Dendritic cell treated with granulocyte-macrophage colony-stimulating factor and Interleukin-4, amounts not matched to agents 40 ng/mL and 50 ng/mL, for 4 days (primary cell): Measurements from ENCODE around the gene DGKQ.

Source experiments
- H3K27ac Mint-ChIP-seq: one replicate; pipeline ENCODE4 v1.8.0; 2022; ENCODE audit warnings: mild to moderate bottlenecking, mixed read lengths
- H3K27me3 Mint-ChIP-seq: one replicate; pipeline ENCODE4 v1.8.0; 2022; ENCODE audit warnings: mild to moderate bottlenecking, mixed read lengths
- H3K36me3 Mint-ChIP-seq: one replicate; pipeline ENCODE4 v1.8.0; 2022; ENCODE audit warnings: low read depth, mixed read lengths
- H3K4me1 Mint-ChIP-seq: one replicate; pipeline ENCODE4 v1.8.0; 2022; ENCODE audit warnings: low read depth, mixed read lengths
- H3K4me3 Mint-ChIP-seq: one replicate; pipeline ENCODE4 v1.8.0; 2022; ENCODE audit warnings: mild to moderate bottlenecking, moderate library complexity, mixed read lengths
- H3K9me3 Mint-ChIP-seq: one replicate; pipeline ENCODE4 v1.8.0; 2022; ENCODE audit warnings: mixed read lengths
- intact Hi-C: fragments of 100-400 bp; cut with micrococcal nuclease; formaldehyde crosslinking; loops from one replicate; pipeline ENCODE4 v1.15.0; 2022

Gene DGKQ

DNA sequence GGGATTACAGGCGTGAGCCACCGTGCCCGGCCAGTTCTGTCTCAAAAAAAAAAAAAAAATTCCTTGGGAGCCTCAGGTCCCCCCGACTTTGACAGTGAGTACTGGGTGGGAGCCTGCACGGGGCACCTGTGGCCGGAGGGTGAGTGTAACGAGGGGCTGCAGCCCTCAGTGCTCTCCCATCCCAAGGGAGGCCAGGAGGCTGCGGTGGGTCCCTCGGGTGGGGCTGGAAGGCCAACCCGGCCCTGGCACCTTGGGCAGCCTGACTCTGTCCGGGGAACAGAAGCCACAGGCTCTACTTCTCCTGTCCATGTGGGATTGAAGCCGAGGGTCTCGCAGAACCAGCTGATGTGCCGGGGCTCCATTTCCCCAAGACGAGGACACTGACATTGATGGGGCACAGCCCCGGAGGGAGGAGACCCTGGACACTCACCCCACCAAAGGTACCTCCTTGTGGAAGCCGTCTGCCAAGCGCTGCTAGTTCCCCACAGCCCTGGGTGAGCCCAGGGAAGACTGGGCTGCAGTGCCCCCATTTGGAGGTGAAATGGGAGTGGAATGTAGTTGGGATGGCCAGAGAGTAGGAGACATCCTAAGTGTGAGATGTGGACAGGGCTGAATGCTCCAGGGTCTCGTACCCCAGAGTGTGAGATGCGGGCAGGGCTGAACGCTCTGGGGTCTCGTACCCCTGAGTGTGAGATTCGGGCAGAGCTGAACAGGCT is 22.1 kb upstream of the DGKQ start:
- Mint-ChIP-seq H3K27ac (no peak overlapping the region), H3K4me1 (peaks cover 11% of the 10 kb centered on the region), H3K36me3 (peaks cover 24% of the 10 kb centered on the region), H3K27me3 (peaks cover 49% of the 10 kb centered on the region), H3K9me3 (no peaks in the 10 kb centered on the region), H3K4me3 (no peak overlapping the region)
- intact Hi-C loops: no loop called here

DNA sequence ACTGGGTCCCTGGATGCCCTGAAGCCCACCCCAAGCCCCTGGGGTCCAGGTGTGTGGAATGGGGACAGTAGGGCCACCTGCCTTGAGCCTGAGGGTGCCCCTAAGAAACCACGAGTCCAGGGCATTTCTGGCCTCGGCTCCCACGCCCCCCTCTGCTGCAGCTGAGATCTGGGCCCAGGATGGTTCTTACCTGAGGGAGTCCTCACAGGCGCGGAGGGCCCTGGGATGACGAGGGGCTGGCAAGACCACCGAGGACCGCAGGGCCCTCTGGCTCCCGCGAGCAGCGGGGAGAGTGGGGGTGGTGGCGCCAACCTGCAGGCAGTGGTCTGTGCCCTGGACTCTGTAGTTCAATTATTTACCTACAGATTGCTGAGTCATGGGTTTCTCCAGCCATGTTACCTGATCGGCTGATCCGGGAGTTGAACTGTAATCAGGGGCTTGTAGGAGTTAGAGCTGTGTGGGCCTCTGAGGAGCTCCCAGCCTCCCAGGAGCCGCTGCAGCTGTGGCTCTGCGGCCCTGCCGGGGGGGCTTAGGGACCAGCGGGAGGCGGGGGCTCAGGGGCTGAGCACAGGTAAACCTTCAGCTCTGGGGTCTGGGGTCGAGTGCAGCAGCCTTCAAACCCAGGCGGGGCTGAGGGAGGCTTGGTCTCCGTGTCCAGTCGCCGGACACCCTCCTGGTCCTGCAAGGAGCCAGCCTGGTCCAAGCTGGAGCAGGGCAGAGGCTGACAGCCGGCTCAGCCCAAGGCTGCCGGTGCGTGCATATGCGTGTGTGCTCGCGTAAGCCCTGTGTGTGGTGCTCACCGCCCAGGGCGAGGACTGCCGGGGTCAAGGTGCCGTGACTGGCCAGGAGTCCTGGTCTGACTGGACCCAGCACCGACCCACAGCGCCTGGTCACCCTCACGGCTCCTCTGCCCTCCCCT is 20.0 kb upstream of the DGKQ start, which contains the start of gene SLC26A1:
SLC26A1 (minus strand) TSS at position 294 of the 919 bp plus-strand sequence. CDS start 1,701 bp downstream, outside the sequence.
- H3K36me3 Mint-ChIP-seq: peaks cover 45% of the 10 kb centered on the region
- peaks cover 19% of the 10 kb centered on the region for H3K4me1 Mint-ChIP-seq
- H3K27me3 Mint-ChIP-seq: peaks cover 30% of the 10 kb centered on the region
- H3K27ac Mint-ChIP-seq: no peak within 1 kb of the TSS
- intact Hi-C loops: no loop called here
- no peaks in the 10 kb centered on the region for H3K9me3 Mint-ChIP-seq
- no peak within 1 kb of the TSS for H3K4me3 Mint-ChIP-seq

DNA sequence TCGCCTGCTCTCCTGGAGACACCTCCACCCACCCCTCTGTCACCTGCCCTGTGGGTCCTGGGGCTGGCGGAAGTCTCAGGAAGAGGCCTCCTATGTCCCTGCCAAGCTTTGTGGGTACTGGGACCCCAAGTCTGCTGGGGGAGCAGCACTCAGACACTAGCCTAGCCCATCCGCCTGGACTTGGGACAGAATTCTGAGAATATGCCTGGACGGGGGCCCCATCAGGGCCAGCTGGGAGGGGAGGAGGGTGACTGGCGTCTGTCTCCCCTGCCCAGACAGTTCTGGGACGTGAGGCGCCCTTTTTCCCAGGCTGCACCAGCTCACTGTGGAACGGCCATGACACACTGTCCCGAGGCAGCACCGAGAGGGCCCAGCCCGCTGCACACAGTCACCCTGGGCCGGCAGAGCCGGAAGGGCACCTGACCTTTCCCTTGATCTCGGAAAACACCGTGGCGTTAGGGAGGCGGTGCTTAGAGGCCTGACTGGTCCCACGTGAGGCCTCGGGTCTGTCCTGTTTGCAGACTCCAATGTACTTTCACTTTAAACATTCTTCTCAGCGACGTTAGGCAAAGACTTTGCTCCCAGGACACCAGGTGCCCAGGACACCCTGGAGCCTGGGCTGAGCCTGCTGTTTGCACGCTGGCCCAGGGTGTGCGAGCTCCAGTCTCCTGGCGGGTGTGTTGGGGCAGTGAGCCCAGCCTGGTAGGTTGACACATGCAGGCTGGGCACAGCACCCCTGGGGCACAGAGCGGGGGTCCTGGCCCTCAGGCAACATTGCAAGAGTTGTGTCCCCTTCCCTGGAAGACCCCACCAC is 19.1 kb upstream of the DGKQ start:
- Mint-ChIP-seq H3K4me1 (peaks cover 23% of the 10 kb centered on the region), H3K36me3 (peaks cover 45% of the 10 kb centered on the region), H3K9me3 (no peaks in the 10 kb centered on the region), H3K27me3 (peaks cover 21% of the 10 kb centered on the region), H3K27ac (no peak overlapping the region), H3K4me3 (no peak overlapping the region)
- intact Hi-C loops: no loop called here

DNA sequence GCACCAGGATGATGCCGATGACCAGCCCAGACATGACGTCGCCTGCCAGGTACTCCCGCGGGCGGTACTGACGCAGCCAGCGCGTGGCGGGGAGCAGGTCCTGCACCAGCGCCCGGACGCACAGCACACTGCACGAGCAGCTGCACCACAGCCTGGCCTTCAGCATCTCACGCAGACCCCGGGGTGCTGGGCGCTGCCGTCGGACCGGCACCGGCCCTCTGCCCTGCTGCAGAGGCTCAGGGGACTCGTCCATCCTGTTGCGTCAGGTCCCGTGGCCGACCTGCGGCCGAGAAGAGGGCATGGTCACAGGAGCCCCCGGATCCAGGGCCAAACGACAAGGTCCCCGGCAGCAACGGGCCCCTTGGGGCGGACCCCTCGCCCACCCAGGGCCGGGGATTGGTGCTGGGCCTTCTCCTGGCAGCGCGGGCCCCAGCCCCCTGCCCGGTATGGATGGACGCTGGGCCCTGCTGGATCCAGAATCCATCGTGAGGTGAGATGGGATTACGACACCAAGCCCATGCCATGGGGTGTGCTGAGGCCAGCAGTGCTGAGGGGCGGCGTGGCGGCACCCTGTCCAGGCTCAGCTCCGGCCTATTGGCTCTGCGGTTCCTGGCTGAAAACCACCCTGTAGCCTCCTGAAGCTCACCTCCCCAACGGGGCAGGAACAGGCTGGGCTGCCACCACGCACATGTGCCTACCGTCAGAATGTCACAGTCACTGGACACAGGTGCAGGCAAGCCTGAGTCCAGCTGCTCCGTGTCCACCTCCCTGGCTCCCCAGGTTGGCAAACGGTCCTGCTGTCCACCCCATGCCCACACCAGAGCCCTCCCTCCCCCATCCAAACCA is 18.3 kb upstream of the DGKQ start:
- no peak overlapping the region for H3K27ac Mint-ChIP-seq
- peaks cover 21% of the 10 kb centered on the region for H3K4me1 Mint-ChIP-seq
- H3K9me3 Mint-ChIP-seq: no peaks in the 10 kb centered on the region
- H3K4me3 Mint-ChIP-seq: no peak overlapping the region
- H3K27me3 Mint-ChIP-seq: peaks cover 16% of the 10 kb centered on the region
- intact Hi-C loops: no loop called here
- peaks cover 45% of the 10 kb centered on the region for H3K36me3 Mint-ChIP-seq

DNA sequence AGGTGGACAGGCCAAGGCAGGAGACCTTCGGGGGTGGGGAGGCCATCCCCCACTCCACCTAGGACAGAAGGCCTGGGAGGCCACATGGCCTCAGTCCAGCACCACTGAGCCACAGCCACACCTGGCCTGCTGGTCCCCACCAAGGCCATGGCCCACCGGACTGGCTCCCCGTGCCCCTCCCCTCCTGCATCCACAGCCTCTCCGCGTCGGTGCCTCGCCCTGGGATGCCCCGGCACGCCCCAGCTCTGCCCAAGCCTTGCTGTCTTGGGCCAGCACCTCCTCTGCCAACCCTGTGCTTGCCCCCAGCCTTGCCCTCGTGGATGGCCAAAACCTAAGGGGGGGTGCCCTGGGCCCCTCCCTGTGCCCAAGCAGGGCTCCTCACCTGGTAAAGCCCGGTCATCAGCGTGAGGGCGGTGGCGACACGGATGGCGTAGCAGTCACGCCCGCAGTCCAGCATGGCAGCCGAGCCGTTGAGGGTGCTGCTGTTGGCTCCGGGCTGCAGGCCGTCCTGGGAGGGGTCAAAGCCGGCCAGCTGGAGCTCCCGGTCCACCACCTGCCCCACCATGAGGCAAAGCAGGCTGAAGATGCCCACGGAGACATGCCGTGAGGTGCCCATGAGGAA is 17.5 kb upstream of the DGKQ start:
- intact Hi-C loops: no loop called here
- Mint-ChIP-seq H3K4me3 (no peak overlapping the region), H3K9me3 (no peaks in the 10 kb centered on the region), H3K27ac (no peak overlapping the region), H3K4me1 (peaks cover 26% of the 10 kb centered on the region), H3K36me3 (peaks cover 45% of the 10 kb centered on the region), H3K27me3 (peaks cover 8% of the 10 kb centered on the region)

DNA sequence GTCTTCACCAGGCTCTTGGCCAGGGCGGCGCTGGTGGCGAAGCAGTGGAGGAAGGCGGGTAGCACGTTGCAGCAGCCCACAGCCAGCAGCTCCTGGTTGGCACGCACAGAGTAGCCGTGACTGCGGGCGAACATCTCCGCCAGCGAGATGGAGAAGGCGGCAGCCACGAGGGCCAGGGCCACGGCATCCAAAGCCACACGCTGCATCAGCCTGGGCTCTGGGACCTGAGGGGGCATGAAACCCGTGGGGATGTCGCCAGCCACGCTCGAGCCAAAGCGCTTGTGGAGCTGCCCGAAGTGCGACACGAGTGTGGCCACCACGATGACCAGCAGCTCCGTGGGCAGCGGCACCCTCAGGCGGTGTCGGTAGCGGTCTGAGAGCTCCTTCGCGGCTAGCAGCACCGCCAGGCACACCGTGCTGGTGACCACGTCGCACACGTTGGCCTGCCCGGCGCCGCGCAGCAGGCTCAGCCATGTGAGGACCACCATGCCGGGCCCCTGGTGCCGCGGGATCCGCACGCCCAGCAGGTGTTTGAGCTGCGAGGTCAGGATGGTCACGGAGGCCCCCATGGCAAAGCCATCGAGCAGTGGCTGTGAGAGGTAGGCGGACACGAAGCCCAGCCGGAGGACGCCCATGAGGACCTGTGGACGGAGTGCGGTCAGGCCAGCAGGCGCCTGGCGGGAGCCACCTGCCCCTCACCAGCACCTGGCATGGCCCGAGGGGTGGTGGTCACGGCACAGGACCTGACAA is 16.5 kb upstream of the DGKQ start:
- Mint-ChIP-seq H3K4me1 (peaks cover 35% of the 10 kb centered on the region), H3K9me3 (no peaks in the 10 kb centered on the region), H3K4me3 (no peak overlapping the region), H3K27me3 (no peaks in the 10 kb centered on the region), H3K36me3 (peaks cover 45% of the 10 kb centered on the region), H3K27ac (no peak overlapping the region)
- intact Hi-C loops: loop anchor here (5.0 kb wide), 1 partner anchor 58 kb away; the partner anchor contains the start of genes GAK and TMEM175

DNA sequence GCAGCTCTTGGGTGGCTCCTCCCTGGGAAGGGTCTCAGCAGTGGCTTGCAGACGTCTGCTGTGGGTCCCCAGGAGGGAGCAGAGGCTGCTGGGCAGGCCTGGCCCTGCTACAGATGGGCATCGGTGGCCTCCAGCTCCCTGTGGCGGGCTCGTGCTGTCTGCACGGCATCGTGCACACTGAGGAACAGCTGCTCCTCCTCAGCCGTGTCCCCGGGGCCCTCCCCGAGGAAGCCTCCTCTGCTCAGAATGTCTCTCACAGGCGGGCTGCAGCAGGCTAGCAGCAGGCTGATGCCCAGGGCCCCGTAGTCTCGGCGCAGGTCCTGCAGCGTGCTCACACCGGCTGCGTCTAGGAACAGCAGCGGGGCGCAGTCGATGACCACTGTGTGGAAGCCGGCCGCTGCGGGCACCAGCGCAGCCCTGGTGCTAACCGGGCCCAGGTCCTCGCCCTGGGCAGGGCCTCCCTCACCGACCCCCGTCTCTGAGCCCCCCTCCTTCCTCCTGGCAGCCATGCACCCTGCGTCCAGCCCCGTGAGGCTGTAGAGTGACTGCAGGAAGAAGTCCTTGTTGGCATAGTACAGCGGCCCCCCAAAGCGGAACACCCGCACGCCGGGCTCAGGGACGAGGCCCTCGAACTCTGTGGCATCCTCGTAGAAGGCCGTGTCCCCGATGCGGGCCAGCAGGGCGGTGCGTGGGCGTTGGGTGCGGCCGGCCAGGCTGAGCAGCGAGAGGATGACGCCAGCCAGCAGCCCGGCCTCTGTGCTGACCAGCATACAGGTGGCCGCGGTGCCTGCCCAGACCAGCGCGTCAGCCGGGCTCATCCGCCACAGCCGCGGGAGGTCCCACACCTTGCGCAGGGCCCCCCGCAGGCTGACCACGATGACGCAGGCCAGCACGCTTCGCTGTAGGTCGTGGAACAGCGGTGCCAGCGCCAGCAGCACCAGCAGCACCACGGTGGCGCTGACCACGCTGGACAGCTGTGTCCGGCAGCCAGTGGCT is 15.7 kb upstream of the DGKQ start:
- peaks cover 36% of the 10 kb centered on the region for H3K4me1 Mint-ChIP-seq
- H3K9me3 Mint-ChIP-seq: no peaks in the 10 kb centered on the region
- peaks cover 45% of the 10 kb centered on the region for H3K36me3 Mint-ChIP-seq
- H3K27ac Mint-ChIP-seq: no peak overlapping the region
- H3K4me3 Mint-ChIP-seq: no peak overlapping the region
- H3K27me3 Mint-ChIP-seq: no peaks in the 10 kb centered on the region
- intact Hi-C loops: loop anchor here (5.0 kb wide), 1 partner anchor 57 kb away; the partner anchor contains the start of genes GAK and TMEM175

DNA sequence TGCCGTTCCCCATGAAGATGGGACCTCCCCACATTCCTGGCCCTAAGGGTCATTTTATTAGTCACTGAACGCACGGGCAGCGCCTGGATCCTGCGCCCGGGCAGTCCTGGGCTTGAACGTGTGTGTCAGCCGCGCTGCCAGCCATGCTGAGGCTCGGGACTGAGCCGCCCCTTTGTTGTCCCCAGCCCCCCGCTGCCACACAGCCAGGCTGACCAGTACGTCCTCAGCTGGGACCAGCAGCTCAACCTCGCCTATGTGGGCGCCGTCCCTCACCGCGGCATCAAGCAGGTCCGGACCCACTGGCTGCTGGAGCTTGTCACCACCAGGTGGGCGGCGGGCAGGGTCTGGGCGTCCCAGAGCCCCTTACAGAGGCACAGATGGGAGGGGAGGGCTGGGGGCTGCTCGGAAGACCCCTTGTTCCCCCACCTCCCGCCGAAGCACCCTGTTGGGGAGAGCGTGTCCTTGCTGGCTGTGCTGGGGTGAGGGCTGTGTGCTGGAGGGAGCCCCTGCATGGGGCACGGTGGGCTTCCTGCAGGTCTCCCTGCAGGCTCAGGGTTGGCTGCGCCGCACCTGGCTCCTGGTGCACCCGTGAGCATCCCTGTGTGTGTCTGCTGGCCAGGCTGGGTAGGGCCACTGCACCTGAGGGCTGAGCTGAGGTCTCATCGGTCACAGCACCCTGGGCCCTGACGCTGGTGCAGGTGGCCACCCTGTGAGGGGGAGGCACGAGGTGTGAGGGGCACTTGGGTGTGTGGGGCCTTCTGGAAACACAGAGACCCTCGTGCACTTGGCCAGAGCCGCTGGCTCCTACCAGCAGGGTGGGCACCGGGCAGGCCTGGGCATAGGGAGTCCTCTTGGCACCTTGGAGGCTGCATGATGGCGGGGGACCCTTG is 14.5 kb upstream of the DGKQ start:
- H3K4me3 Mint-ChIP-seq: peak overlapping the region; percentile 82
- intact Hi-C loops: loop anchor here (5.0 kb wide), 1 partner anchor 56 kb away; the partner anchor contains the start of genes GAK and TMEM175
- H3K9me3 Mint-ChIP-seq: no peaks in the 10 kb centered on the region
- H3K27me3 Mint-ChIP-seq: no peaks in the 10 kb centered on the region
- peak overlapping the region; percentile 83 for H3K27ac Mint-ChIP-seq
- H3K4me1 Mint-ChIP-seq: peaks cover 36% of the 10 kb centered on the region
- peaks cover 45% of the 10 kb centered on the region for H3K36me3 Mint-ChIP-seq

DNA sequence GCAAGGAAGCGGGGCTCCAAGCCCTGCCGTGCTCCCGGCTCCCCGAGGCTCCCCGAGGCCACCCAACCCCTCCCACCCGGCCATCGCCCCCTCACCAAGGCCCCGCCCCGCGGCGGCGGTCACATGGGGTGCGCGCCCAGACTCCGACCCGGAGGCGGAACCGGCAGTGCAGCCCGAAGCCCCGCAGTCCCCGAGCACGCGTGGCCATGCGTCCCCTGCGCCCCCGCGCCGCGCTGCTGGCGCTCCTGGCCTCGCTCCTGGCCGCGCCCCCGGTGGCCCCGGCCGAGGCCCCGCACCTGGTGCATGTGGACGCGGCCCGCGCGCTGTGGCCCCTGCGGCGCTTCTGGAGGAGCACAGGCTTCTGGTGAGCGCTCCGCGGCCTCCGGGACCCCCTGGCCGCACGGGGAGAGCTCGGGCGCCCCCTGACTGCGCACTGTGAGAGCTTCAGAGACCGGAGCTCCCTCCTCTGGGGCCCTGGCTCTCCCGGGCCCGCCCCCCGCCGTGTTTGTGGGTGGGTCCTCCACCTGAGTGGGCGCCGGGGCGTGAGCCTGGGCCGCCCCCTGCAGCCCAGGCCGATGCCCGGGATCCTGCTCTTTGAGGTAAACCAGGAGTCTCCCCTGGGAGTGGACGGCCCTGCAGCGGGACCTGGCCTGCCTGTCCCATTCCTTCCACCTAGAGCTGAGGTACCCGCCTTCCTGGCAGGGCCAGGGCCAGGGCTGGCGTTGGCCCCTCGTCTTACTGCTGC is 13.7 kb upstream of the DGKQ start, which contains the start of gene IDUA:
IDUA (plus strand) TSS at position 166 of the 745 bp plus-strand sequence; CDS start at position 207, 41 bp downstream.
- Mint-ChIP-seq H3K27ac (peak within 1 kb of the TSS; percentile 83), H3K36me3 (peaks cover 37% of the 10 kb centered on the region), H3K27me3 (peaks cover 1% of the 10 kb centered on the region), H3K4me3 (peak within 1 kb of the TSS; percentile 82), H3K9me3 (no peaks in the 10 kb centered on the region), H3K4me1 (peaks cover 36% of the 10 kb centered on the region)
- intact Hi-C loops: loop anchor here (1.0 to 5.0 kb wide), 2 partner anchors 14 to 55 kb away; partner anchors contain the start of genes DGKQ, GAK and TMEM175

DNA sequence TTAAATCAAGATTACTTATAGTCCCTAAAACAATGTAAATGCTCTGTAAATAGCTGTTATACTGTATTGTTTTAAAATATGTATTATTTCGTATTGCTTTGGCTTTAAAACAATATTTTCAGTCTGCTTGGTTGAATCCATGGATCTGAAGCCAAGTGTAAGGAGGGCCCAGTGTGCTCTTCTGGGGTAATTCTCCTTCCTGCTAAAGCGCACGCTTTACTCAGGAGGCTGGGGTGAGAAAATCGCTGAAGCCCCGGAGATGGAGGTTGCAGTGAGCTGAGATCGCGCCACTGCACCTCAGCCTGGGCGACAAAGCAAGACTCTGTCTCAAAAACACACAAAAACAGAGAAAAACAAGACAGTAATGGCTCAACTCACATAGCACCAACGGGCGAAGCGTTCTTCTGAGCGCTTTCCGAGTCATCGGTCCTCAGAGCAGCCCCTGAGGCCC is 13.1 kb upstream of the DGKQ start:
- H3K9me3 Mint-ChIP-seq: no peaks in the 10 kb centered on the region
- H3K36me3 Mint-ChIP-seq: peaks cover 31% of the 10 kb centered on the region
- peaks cover 36% of the 10 kb centered on the region for H3K4me1 Mint-ChIP-seq
- peak overlapping the region; percentile 82 for H3K4me3 Mint-ChIP-seq
- peaks cover 4% of the 10 kb centered on the region for H3K27me3 Mint-ChIP-seq
- peak overlapping the region; percentile 83 for H3K27ac Mint-ChIP-seq
- intact Hi-C loops: loop anchor here (1.0 to 5.0 kb wide), 2 partner anchors 13 to 54 kb away; partner anchors contain the start of genes DGKQ, GAK and TMEM175
